Activated CD4-positive, alpha-beta T cell treated with anti-CD3 and anti-CD28 coated beads for 36 hours (primary cell): ENCODE measurements around the gene FHIT. TPM values are rescaled to one million over a fixed set of nuclear protein-coding genes. Genes with fewer than 3 reads are reported as not detected.
"Not testable (repeated sequence)": the region's sequence is repeated elsewhere in the genome, so short reads cannot be mapped to it uniquely, and the experiment has no call there.

Experiments
- ATAC-seq: fragments of 200-7000 bp; cut with Tn5 transposase; one replicate; pipeline ENCODE4 v1.10.0; 2021; ENCODE audit warnings: mild to moderate bottlenecking, moderate library complexity
- CTCF ChIA-PET: fragments of 350-600 bp; sonication (Branson Sonifier 250); formaldehyde crosslinking; loops from one replicate; lab custom pipeline; 2021; ENCODE audit warnings: antibody characterized with exemption; lab: Charles Lee
- POLR2A ChIA-PET: fragments of 350-600 bp; sonication (Branson Sonifier 250); formaldehyde crosslinking; loops from one replicate; lab custom pipeline; 2021; ENCODE audit warnings: antibody characterized with exemption, inconsistent platforms; lab: Charles Lee
- DNase-seq: peaks from one replicate; pipeline ENCODE4 v3.0.0-alpha.2; 2020
- H3K27ac Mint-ChIP-seq: one replicate; pipeline ENCODE4 v1.8.0; 2021; ENCODE audit warnings: mixed read lengths
- H3K27me3 Mint-ChIP-seq: one replicate; pipeline ENCODE4 v1.8.0; 2021; ENCODE audit warnings: mixed read lengths
- H3K36me3 Mint-ChIP-seq: one replicate; pipeline ENCODE4 v1.8.0; 2021; ENCODE audit warnings: low read depth, mixed read lengths
- H3K4me1 Mint-ChIP-seq: one replicate; pipeline ENCODE4 v1.8.0; 2021; ENCODE audit warnings: mixed read lengths
- H3K4me3 Mint-ChIP-seq: one replicate; pipeline ENCODE4 v1.8.0; 2021; ENCODE audit warnings: mild to moderate bottlenecking, moderate library complexity, mixed read lengths
- H3K9me3 Mint-ChIP-seq: one replicate; pipeline ENCODE4 v1.8.0; 2021; ENCODE audit warnings: low read depth, mixed read lengths
- intact Hi-C, 2 experiments: fragments of 100-400 bp; cut with DNase I in 1 of 2; cut with micrococcal nuclease in 1 of 2; formaldehyde crosslinking; loops; one replicate each; pipeline versions ENCODE4 v1.14.2 to v1.15.1; 2022 to 2024; cut with DNase I, micrococcal nuclease
- total RNA-seq, 2 experiments: library from RNA; stranded (reverse); gene quantifications; one replicate each; pipeline ENCODE4 v1.2.3, GENCODE V29; 2021

FHIT gene
- total RNA-seq, 2 experiments from 2014 or later = 10.2 to 13.1 TPM

GRCh38 chr3:61226166-61226686 is 25.0 kb downstream of the FHIT start:
- DNase-seq (no peak), ATAC-seq (no peak)
- Mint-ChIP-seq H3K36me3 (no peaks in the 10 kb centered on the region), H3K27ac (no peak overlapping the region), H3K4me3 (no peak overlapping the region), H3K27me3 (no peaks in the 10 kb centered on the region), H3K9me3 (no peaks in the 10 kb centered on the region), H3K4me1 (no peaks in the 10 kb centered on the region)
- ChIA-PET POLR2A (no interaction called here), CTCF (no interaction called here)
- intact Hi-C loops = no loop called here

GRCh38 chr3:61224823-61225222 is 26.4 kb downstream of the FHIT start:
- ChIA-PET CTCF (no interaction called here), POLR2A (no interaction called here)
- H3K9me3 Mint-ChIP-seq = no peaks in the 10 kb centered on the region
- intact Hi-C loops = no loop called here
- H3K4me1 Mint-ChIP-seq = no peaks in the 10 kb centered on the region
- H3K4me3 Mint-ChIP-seq = no peak overlapping the region
- ATAC-seq (no peak), DNase-seq (no peak)
- H3K27me3 Mint-ChIP-seq = no peaks in the 10 kb centered on the region
- no peak overlapping the region for H3K27ac Mint-ChIP-seq
- H3K36me3 Mint-ChIP-seq = no peaks in the 10 kb centered on the region

- intact Hi-C loops = no loop called here
- Mint-ChIP-seq H3K4me1 (no peaks in the 10 kb centered on the region), H3K36me3 (no peaks in the 10 kb centered on the region), H3K27ac (no peak overlapping the region), H3K9me3 (no peaks in the 10 kb centered on the region), H3K27me3 (no peaks in the 10 kb centered on the region), H3K4me3 (no peak overlapping the region)
- ATAC-seq (no peak), DNase-seq (no peak)
- POLR2A ChIA-PET = no interaction called here
- CTCF ChIA-PET = no interaction called here
Observed at GRCh38 chr3:61223451-61223850, 27.8 kb downstream of the FHIT start.

GRCh38 chr3:61222467-61222866 is 28.8 kb downstream of the FHIT start:
- H3K9me3 Mint-ChIP-seq = no peaks in the 10 kb centered on the region
- POLR2A ChIA-PET = no interaction called here
- CTCF ChIA-PET = no interaction called here

GRCh38 chr3:61221759-61222362 is 29.4 kb downstream of the FHIT start:
- H3K4me1 Mint-ChIP-seq = no peaks in the 10 kb centered on the region
- ATAC-seq (no peak), DNase-seq (no peak)
- CTCF ChIA-PET = no interaction called here
- intact Hi-C loops = no loop called here
- H3K36me3 Mint-ChIP-seq = no peaks in the 10 kb centered on the region
- POLR2A ChIA-PET = no interaction called here
- no peak overlapping the region for H3K4me3 Mint-ChIP-seq
- H3K27ac Mint-ChIP-seq = no peak overlapping the region
- no peaks in the 10 kb centered on the region for H3K27me3 Mint-ChIP-seq
- peaks cover under 1% of the 10 kb centered on the region for H3K9me3 Mint-ChIP-seq

More at GRCh38 chr3:61222467-61222866, 28.8 kb downstream of the FHIT start:
- DNase-seq (no peak), ATAC-seq (no peak)
- Mint-ChIP-seq H3K36me3 (no peaks in the 10 kb centered on the region), H3K4me3 (no peak overlapping the region), H3K27ac (no peak overlapping the region), H3K4me1 (no peaks in the 10 kb centered on the region), H3K27me3 (no peaks in the 10 kb centered on the region)
- intact Hi-C loops = no loop called here

GRCh38 chr3:61218504-61218903 is 32.7 kb downstream of the FHIT start:
- DNase-seq (no peak), ATAC-seq (no peak)
- Mint-ChIP-seq H3K4me1 (no peaks in the 10 kb centered on the region), H3K27me3 (no peaks in the 10 kb centered on the region), H3K4me3 (no peak overlapping the region), H3K9me3 (peaks cover 3% of the 10 kb centered on the region), H3K36me3 (peaks cover 11% of the 10 kb centered on the region), H3K27ac (no peak overlapping the region)
- intact Hi-C loops = no loop called here
- ChIA-PET CTCF (no interaction called here), POLR2A (no interaction called here)

GRCh38 chr3:61216171-61216570 is 35.1 kb downstream of the FHIT start:
- peaks cover 14% of the 10 kb centered on the region for H3K36me3 Mint-ChIP-seq
- H3K27ac Mint-ChIP-seq, ATAC-seq, H3K27me3 Mint-ChIP-seq, H3K9me3 Mint-ChIP-seq, CTCF ChIA-PET, intact Hi-C loops, DNase-seq, POLR2A ChIA-PET, H3K4me3 Mint-ChIP-seq, H3K4me1 Mint-ChIP-seq: not testable (repeated sequence)

- POLR2A ChIA-PET = no interaction called here
- CTCF ChIA-PET = no interaction called here
Observed at GRCh38 chr3:61202086-61202485, 49.2 kb downstream of the FHIT start.

GRCh38 chr3:61201071-61201470 is 50.2 kb downstream of the FHIT start:
- ChIA-PET POLR2A (no interaction called here), CTCF (interaction anchor here (0.7 kb wide), 1 partner anchor 1864 kb away, joined by 3 read pairs; no protein-coding TSS in a partner anchor)
- ATAC-seq (no peak), DNase-seq (no peak)
- Mint-ChIP-seq H3K27me3 (no peaks in the 10 kb centered on the region), H3K36me3 (no peaks in the 10 kb centered on the region), H3K4me1 (no peaks in the 10 kb centered on the region), H3K9me3 (no peaks in the 10 kb centered on the region), H3K4me3 (no peak overlapping the region), H3K27ac (no peak overlapping the region)
- intact Hi-C loops = no loop called here

More at GRCh38 chr3:61202086-61202485, 49.2 kb downstream of the FHIT start:
- Mint-ChIP-seq H3K9me3 (peaks cover 4% of the 10 kb centered on the region), H3K4me1 (no peaks in the 10 kb centered on the region), H3K27ac (no peak overlapping the region), H3K36me3 (peaks cover 3% of the 10 kb centered on the region), H3K27me3 (no peaks in the 10 kb centered on the region), H3K4me3 (no peak overlapping the region)
- DNase-seq = no peak
- intact Hi-C loops = no loop called here
- no peak for ATAC-seq

- H3K9me3 Mint-ChIP-seq = no peaks in the 10 kb centered on the region
- ChIA-PET CTCF (no interaction called here), POLR2A (no interaction called here)
- no peaks in the 10 kb centered on the region for H3K4me1 Mint-ChIP-seq
- no peaks in the 10 kb centered on the region for H3K36me3 Mint-ChIP-seq
- H3K27me3 Mint-ChIP-seq = no peaks in the 10 kb centered on the region
- H3K4me3 Mint-ChIP-seq = no peak overlapping the region
- intact Hi-C loops = no loop called here
- no peak for ATAC-seq
- no peak overlapping the region for H3K27ac Mint-ChIP-seq
- no peak for DNase-seq
Observed at GRCh38 chr3:61200270-61200669, 51.0 kb downstream of the FHIT start.

- Mint-ChIP-seq H3K4me1 (no peaks in the 10 kb centered on the region), H3K9me3 (no peaks in the 10 kb centered on the region), H3K4me3 (no peak overlapping the region), H3K27ac (no peak overlapping the region), H3K27me3 (no peaks in the 10 kb centered on the region), H3K36me3 (no peaks in the 10 kb centered on the region)
- ChIA-PET POLR2A (no interaction called here), CTCF (no interaction called here)
- intact Hi-C loops = no loop called here
- no peak for DNase-seq
- no peak for ATAC-seq
Observed at GRCh38 chr3:61199843-61200242, 51.4 kb downstream of the FHIT start.

- peaks cover 2% of the 10 kb centered on the region for H3K36me3 Mint-ChIP-seq
- CTCF ChIA-PET = no interaction called here
- intact Hi-C loops = no loop called here
- H3K27ac Mint-ChIP-seq = no peak overlapping the region
- POLR2A ChIA-PET = no interaction called here
- no peak overlapping the region for H3K4me3 Mint-ChIP-seq
- no peaks in the 10 kb centered on the region for H3K27me3 Mint-ChIP-seq
- H3K4me1 Mint-ChIP-seq = no peaks in the 10 kb centered on the region
- ATAC-seq = no peak
- no peak for DNase-seq
- H3K9me3 Mint-ChIP-seq = no peaks in the 10 kb centered on the region
Observed at GRCh38 chr3:61194892-61195538, 56.2 kb downstream of the FHIT start.
